ENCODE results near the gene SPTBN1. TPM values are rescaled to one million over a fixed set of nuclear protein-coding genes. Genes with fewer than 3 reads are reported as not detected.

The SPTBN1 gene
- total RNA-seq, 1 experiment from 2014 or later, result 262 TPM

- no peaks in the 10 kb centered on the region for H3K9me3 ChIP-seq (ENCODE audit: insufficient read depth, low read depth)
- intact Hi-C loops (cut with micrococcal nuclease; ENCODE audit: unreplicated experiment), result no loop called here
- H3K4me2 ChIP-seq, result no peak overlapping the region
- H4K20me1 ChIP-seq (ENCODE audit: insufficient read depth), result peaks cover 22% of the 10 kb centered on the region; the same call in 1 of the 2 replicates
- no peak overlapping the region for H2AFZ ChIP-seq
- POLR2A ChIA-PET (ENCODE audit: unreplicated experiment), result no interaction called here
- H3K79me2 ChIP-seq (ENCODE audit: low read depth), result peaks cover 100% of the 10 kb centered on the region
- H3K27ac ChIP-seq, result no peak overlapping the region
- no peaks in the 10 kb centered on the region for H3K9me2 ChIP-seq (ENCODE audit: insufficient read depth)
- no peak for TF ChIP-seq EZH2 (IDR thresholded peaks at IDR 0.05; ENCODE audit: low read depth)
- TF ChIP-seq CTCF (conservative IDR thresholded peaks at IDR 0.05), result no peak
- peaks cover 19% of the 10 kb centered on the region; the same call in 1 of the 2 replicates for H3K36me3 ChIP-seq (ENCODE audit: low read depth)
- H3F3A ChIP-seq (ENCODE audit: insufficient read depth, low read depth), result no peaks in the 10 kb centered on the region
- no TSS peak for BruUV-seq (replicated peaks)
- CTCF ChIA-PET, result no interaction called here
- H3K4me1 ChIP-seq (replicated peaks; ENCODE audit: insufficient read depth), result no peaks in the 10 kb centered on the region
- no peak overlapping the region for H3K4me3 ChIP-seq
- DNase-seq, result no peak
- no peaks in the 10 kb centered on the region for H3K27me3 ChIP-seq (ENCODE audit: insufficient read depth, low read depth)
These were observed 147.7 kb downstream of the SPTBN1 start for GRCh38 chr2:54603796-54604195.

- intact Hi-C loops (cut with micrococcal nuclease; ENCODE audit: unreplicated experiment), result no loop called here
- no peak for DNase-seq
- POLR2A ChIA-PET (ENCODE audit: unreplicated experiment), result interaction anchor here (0.6 to 0.7 kb wide), 2 partner anchors 18 to 390 kb away, joined by 4 to 5 read pairs; no protein-coding TSS in a partner anchor
- Histone ChIP-seq H2AFZ (no peak overlapping the region), H3K9me3 (ENCODE audit: insufficient read depth, low read depth) (no peaks in the 10 kb centered on the region), H3F3A (ENCODE audit: insufficient read depth, low read depth) (no peaks in the 10 kb centered on the region), H3K4me2 (no peak overlapping the region), H3K9me2 (ENCODE audit: insufficient read depth) (no peaks in the 10 kb centered on the region), H3K4me3 (no peak overlapping the region), H4K20me1 (ENCODE audit: insufficient read depth) (peaks cover 22% of the 10 kb centered on the region), H3K4me1 (replicated peaks; ENCODE audit: insufficient read depth) (no peaks in the 10 kb centered on the region), H3K79me2 (ENCODE audit: low read depth) (peaks cover 100% of the 10 kb centered on the region), H3K27ac (no peak overlapping the region), H3K36me3 (ENCODE audit: low read depth) (0 out of 2 replicates have a peak, but pooled peaks cover 9% of the 10 kb centered on the region), H3K27me3 (ENCODE audit: insufficient read depth, low read depth) (no peaks in the 10 kb centered on the region)
- no TSS peak for BruUV-seq (replicated peaks)
- CTCF ChIA-PET, result interaction anchor here (0.5 kb wide), 1 partner anchor 25 kb away, joined by 5 read pairs; no protein-coding TSS in a partner anchor
- TF ChIP-seq EZH2 (IDR thresholded peaks at IDR 0.05; ENCODE audit: low read depth) (no peak), CTCF (conservative IDR thresholded peaks at IDR 0.05) (no peak)
These were observed 148.7 kb downstream of the SPTBN1 start for GRCh38 chr2:54604871-54605270.

- H3K4me2 ChIP-seq, result no peak overlapping the region
- intact Hi-C loops (cut with micrococcal nuclease; ENCODE audit: unreplicated experiment), result no loop called here
These were observed 149.7 kb downstream of the SPTBN1 start for GRCh38 chr2:54605836-54606235.

More at GRCh38 chr2:54605836-54606235, 149.7 kb downstream of the SPTBN1 start:
- POLR2A ChIA-PET (ENCODE audit: unreplicated experiment), result no interaction called here
- no peaks in the 10 kb centered on the region for H3F3A ChIP-seq (ENCODE audit: insufficient read depth, low read depth)
- no TSS peak for BruUV-seq (replicated peaks)
- CTCF ChIA-PET, result interaction anchor here (0.6 kb wide), 1 partner anchor 9 kb away, joined by 5 read pairs; no protein-coding TSS in a partner anchor
- peaks cover 100% of the 10 kb centered on the region for H3K79me2 ChIP-seq (ENCODE audit: low read depth)
- no peaks in the 10 kb centered on the region for H3K4me1 ChIP-seq (replicated peaks; ENCODE audit: insufficient read depth)
- TF ChIP-seq CTCF (conservative IDR thresholded peaks at IDR 0.05), result no peak
- no peak for TF ChIP-seq EZH2 (IDR thresholded peaks at IDR 0.05; ENCODE audit: low read depth)
- no peaks in the 10 kb centered on the region for H3K9me2 ChIP-seq (ENCODE audit: insufficient read depth)
- no peak overlapping the region for H3K4me3 ChIP-seq
- no peaks in the 10 kb centered on the region for H3K9me3 ChIP-seq (ENCODE audit: insufficient read depth, low read depth)
- no peak overlapping the region for H3K27ac ChIP-seq
- H4K20me1 ChIP-seq (ENCODE audit: insufficient read depth), result peaks cover 28% of the 10 kb centered on the region
- no peak for DNase-seq
- H3K36me3 ChIP-seq (ENCODE audit: low read depth), result 0 out of 2 replicates have a peak, but pooled peaks cover 3% of the 10 kb centered on the region
- no peaks in the 10 kb centered on the region for H3K27me3 ChIP-seq (ENCODE audit: insufficient read depth, low read depth)
- no peak overlapping the region for H2AFZ ChIP-seq

Measured in PC-9 (cell line).